ENCODE results near the gene CCBE1.
"Not testable (repeated sequence)": the region's sequence is repeated elsewhere in the genome, so short reads cannot be mapped to it uniquely, and the experiment has no call there.

CCBE1 gene

DNA sequence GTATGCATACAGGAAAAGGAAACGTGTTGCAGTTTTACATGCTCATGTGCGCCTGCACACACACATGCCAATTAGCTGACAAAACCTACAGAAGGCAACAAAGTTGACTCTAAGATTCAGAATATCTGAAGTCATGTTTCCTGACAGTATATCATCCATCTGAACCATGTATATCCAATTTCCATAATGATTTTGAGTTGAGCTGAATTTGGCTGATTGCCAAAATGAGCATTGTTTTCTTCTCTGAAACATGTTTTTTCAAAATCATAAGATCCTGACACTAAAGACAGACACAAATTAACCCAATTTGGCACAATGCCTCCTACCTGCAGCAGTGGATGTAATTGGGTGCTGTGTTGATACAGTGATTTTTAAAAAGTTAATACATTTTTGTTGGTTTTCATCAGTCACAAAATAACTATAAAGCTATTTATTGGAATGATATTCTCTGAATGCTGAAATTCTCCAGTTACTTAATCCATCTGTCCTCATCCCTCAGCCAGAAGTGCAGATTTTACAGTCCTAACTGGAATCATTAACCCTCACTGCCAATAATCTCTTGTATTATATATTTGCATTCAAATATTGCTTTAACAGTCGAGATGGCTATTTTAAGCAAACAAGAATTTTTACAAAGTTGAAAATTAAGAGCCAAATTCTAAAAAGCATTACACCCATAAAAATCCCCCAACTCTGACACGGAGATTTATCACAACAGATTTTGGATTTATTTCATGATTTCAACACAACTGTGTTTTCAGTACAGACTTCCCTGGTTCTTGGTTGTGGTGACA lies 176.5 kb downstream of the CCBE1 start:
- DNase-seq: no peak

DNA sequence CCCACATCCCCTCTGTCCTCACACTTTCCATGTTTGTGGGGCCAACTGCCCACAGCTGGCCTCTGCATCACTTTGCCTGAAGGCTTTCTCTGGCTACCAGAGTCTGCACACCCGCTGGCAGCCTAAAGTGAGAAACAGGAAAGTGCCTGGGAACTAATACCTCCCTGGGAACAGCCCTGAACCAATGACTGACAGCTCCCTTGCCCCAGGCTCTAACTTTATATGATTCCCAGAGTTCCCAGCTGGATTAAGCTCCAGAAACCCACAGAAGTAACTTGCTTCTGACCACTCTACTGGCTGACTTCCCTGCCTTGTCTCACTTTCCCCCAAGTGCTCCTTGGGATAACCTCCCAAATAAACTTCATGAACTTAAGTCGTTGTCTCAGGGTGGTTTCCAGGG lies 178.5 kb downstream of the CCBE1 start:
- DNase-seq: no peak

DNA sequence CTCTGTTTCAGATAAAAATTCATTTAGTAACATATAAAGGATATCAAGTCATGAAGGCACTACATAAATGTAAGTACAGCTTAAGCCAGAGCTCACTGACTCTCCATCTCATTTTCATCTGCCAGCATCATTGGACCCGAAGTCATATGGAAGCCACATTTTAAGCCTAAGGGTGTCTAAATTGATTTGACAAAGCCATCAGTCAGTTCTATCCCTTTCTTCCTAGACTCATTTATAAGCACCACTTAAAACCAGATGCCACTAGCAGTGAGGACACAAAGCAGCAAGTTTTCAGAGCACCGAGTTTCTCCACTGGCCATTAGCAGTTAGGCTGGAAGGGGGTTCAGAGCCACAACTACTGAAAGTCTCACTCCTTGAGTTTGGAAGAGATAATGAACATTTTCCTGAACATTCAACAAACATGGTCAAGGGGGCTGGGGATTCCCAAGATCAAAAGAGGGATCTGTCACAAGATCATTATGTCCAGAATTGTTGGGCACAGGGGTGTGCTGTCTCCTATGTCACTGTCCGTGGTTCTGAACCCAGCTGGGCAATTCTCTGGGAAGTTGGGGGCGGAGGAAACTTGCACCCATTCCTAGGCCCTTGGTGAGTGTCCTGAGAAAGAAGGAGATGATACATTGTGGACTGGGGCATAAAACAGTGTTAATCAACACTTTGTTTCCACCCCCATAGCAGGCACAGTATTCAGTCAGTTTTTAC lies 179.6 kb downstream of the CCBE1 start:
- no peak for DNase-seq

DNA sequence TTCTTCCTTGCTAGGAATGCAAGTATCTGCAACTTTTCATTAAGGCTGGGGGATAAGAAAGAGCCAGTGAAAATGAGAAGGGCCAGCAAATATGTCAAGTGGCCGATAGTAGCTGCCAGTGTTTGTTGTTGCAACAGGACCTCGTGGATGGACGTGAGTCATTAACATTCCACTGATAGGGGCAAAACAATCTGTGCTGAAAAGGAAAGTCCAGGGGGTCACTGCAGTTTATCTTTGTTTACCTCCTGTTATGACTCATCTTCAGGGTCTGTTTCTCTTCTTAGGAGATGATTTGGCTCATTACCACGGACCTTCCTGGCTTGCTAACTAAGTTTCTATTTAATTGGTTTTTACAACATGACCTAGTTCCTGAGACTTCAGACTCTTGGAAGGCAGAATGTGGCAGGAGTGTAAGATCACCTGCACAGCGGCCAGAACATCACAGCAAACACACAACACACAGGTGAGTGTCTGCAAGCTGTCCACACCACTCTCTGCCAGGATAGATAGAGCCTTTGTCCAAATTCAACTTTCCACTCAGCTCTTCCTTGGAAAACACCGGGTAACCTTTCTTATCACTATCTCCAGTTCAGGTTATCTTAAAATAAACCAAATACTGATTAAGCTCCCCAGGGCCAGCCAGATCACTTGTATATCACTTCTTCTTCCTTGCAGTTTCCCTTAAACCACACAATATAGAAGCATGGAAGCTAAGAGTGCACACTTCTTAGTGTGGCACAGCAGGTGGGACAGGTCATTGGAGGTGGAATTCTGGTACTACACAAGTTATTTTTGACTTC lies 180.7 kb downstream of the CCBE1 start:
- no peak for DNase-seq

DNA sequence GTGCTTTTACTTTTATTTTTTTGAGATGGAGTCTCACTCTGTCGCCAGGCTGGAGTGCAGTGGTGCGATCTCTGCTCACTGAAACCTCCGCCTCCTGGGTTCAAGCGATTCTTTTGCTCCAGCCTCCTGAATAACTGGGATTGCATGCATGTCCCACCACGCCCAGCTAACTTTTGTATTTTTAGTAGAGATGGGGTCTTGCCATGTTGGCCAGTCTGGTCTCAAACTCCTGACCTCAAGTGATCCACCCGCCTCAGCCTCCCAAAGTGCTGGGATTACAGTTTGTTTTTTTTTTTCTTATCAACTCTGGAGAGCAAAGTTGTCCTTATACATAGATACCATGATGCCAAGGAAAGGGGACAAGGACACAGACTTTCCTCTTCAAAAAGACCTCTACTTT lies 181.3 kb downstream of the CCBE1 start:
- not testable (repeated sequence) for DNase-seq

DNA sequence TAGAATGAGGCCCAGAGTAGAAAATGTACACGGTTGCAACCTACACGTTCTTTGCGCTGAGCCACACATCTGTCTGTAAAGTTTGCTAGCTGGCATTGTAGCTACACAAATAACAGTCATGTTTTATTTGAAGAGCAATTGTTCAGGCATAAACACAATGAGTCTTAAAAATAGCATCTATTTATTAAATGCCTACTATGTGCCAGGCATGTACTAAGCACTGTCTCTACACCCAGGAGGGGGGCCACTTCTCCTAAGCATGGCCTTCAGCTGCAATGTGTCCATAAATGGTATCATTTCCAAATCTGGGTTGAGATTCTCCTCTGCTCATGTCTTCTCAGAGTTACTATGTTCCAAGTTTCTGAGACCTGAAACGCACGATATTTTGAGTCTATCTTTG lies 182.1 kb downstream of the CCBE1 start:
- DNase-seq: no peak

DNA sequence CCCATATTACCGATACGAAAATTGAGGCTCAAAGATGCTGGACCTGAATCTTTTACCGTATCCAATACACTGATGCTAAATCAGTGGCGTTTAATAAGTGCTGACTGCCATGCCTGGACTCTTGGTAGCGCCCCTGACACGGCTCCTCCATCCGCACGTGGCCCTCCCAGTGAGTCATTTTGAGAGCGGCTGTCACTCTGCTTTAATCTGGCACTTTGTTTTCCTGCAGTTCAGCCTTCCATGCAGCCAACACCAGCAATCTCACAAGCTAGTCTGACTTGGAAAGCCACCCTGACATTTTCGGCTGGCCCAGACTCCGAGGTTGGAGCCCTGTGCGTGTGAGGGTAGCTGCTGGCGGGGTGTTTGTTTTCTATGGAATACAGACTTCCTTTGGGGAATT lies 183.0 kb downstream of the CCBE1 start:
- no peak for DNase-seq

DNA sequence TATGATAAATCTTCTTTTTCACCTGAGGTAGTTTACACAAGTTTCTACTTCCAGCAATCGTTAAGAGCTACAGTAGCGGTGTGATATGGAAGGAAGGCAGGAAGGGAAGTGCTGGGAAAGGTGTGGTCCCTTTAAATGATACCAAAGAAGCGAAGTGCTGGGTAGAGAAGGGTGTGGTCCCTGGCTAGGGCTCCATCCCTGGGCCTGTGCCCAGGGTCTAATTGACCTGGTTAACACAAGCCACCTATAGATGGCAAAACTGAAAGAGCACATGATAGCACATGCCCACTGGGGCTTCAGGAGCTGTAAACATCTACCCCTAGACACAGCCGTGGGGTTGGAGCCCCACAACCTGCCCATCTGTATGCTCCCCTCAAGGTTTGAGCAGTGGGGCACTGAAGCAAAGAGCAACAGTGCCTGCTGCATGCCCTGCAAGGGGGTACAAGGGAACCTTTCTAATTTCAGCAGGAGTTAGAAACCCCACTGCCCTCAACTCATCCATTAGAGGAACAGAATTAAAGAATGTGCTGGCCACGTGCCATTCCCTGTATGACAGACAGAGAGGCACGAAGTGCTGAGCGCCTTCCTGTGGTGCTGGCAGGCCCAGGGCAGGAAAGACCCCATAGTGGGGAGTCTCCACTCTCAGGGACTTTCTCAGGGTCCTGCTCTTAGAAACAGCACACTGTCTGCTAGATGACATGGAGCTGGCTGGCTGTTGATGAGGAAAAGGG lies 185.0 kb downstream of the CCBE1 start:
- DNase-seq: no peak

DNA sequence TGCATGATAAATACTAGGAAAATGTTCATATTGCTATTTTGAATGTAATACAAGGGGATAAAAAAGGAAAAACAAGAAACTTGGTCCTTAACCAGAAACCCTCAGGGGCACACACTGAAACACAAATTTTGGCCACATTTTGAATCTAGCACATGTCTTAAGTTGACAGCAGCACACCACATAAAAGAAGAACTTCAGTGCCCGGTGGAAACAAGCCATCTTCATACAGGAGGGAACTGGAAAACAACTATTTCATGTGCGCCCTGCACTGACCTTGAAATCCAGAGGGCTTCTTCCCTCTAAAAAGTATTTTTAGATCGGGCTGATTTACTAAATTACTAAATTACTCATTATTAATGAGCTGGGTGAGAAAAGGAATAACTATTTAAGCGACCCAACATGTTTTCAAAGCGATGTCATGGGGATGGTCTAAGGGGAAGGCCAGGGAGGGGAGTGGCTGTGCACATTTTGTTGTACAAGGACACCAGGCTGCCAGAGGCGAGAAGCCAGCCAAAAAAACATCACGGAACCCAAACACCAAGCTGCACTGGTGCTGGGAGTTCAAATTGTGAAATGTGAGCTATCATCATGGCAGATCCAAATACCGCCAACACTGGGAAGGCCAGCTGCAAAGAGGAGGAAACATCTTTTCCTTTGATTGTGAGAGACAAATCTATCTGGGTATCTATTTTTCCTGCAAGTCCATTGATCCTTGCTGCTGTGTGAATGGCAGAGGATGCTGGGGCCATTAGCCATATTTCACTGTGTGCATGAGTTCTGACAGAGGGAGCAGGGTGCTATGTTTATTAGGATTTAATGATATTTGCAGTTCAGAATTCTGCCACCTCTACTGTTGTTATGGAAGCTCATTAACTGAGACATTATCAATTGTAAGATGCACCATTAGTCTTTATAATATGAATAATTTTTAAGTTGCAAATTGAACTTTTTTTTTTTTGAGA lies 187.5 kb downstream of the CCBE1 start:
- DNase-seq: no peak

DNA sequence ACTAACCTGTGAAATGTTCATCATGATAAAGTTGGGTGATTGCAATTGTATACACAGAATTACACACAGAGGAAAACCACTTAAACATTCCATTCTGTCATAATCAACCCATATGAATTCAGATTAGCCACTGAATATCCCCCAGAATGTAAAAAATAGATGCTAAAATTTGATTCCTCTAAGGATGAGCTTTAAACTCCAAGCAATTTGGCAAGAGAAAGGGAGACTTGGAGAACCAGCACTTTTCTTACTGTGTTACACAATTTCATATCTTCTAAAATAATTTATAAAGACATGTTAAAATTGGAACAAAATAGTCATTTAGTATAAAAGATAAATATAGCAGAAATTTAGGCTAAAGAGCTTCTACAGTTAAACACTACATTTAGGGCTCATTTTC lies 191.9 kb downstream of the CCBE1 start:
- no peak for DNase-seq

DNA sequence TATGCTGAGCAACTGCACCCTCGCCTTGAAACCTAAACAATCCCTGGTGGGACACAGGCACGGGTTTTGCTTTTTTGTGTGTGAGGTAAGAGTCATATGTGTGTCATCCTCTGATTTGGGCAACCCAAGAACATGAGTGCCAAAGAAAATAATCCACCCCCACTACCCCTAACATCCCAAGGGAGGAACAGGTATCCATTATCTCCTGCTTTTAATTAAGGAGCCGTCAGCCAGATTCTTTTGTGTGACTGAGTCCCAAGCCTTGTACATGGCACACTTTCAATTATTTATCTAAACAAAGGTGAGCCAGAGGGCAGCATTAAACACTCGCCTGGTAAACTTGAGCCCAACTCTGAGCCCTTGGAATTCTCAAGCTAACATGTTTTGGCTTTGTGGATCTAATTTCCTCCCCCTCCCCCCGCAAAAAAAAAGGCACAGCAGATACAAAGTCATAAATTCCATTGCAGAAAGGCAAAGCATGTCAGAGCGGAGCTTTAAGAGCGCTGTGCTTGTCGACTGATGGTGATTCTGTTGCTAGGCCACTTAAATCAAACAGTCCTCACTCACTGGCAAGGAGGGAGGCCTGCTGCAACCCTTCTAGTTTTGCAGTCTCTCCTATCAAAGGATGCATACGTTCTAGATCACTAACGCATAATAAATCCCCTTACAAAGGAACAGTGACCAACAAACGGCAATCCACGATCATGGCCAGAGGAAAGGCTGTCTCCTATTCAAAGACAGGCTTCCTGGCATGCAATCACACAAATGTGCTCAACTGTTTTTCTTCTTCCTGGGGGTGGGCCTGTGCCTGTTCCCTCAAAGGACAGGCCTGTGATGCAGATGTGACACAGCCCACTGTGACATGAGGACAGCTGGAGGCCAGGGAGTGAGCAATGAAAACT lies 194.7 kb downstream of the CCBE1 start:
- no peak for DNase-seq

DNA sequence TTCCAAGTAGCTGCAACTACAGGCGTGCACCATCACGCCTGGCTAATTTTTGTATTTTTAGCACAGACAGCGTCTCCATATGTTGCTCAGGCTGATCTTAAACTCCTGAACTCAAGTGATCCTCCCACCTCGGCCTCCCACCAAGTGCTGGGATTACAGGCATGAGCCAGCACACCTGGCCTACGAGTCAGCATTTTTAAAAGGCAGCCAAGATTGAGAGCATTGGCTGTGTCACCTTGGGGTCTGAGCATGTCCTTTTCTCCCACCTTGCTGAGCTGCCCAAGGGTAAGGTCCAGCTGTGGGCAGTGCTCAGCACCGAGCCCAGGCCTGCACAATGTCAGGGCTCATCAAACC lies 195.3 kb downstream of the CCBE1 start:
- no peak for DNase-seq

DNA sequence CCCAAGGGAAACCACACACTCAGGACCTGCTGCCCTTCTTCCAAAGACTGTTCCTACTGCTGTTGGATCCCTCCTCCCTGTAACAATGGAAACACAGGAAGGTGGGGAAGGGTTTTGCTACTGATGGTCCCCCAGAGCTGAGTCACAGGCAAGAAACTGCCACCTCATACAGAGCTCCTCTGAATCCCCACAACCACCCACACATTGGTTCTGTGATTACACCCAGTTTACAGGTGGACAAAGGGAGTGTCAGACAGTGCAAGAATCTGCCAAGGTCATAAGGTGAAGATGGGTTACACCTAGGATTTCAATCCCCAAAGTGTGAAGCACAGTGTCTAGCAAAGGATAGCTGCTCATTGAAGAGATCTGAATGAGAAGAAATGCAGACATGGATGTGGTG lies 196.5 kb downstream of the CCBE1 start:
- no peak for DNase-seq

DNA sequence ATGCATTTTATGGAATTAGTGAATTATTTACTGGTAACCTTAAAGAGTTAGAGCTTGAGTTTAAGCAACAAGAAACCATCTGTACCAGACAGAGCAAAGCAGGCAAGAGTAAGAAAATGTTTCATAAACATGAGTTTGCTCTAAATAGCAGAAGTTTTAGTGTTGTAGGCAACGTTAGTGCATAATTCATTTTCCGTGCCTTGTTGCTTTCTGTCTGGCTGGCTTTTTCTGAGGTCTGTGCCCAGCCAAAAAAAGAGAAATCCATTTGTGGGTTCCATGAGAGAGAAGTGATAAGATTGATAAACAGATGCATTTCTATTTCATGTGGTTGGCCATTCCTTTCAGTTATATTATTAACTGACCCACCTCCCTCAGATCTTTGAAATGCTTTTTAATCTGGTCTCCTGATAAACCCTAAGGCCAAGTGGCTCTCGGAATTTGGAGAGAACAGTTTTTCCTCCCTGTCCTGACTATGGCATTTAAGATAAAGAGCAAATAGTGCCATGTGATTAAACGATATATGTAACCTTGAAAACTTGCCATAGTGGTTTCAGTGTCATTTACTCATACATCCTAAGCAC lies 198.6 kb downstream of the CCBE1 start:
- DNase-seq: no peak

DNA sequence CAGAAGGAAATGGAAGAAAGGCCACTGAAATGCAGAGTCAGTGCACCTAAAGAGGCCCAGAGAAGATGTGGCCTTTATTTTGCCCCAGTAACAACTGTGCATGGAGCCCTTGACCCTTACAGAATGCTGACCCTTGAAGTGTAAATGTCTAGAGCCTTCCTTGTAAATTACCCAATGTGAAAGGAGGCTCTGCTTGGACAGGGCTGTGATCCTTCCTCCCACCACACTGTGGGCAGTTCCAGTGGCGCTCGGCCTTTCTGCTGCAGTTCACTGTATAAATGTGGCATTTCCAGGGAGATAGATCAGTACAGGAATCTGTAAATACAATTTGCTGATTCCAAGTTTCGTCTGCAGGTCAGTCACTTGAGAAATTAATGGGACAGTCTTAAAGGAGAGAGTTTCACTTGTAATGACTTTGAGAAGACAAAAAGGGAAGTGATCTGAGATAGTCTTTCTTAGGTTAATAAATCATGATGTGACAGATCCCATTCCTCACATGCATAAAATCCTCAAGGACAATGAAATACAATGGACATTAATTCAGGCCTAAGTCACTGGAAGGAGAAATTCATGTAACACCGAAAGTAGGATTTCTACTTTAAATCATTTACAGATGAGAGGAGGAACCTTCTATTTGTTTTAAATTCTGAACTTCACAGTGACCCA lies 204.3 kb downstream of the CCBE1 start:
- DNase-seq: no peak

DNA sequence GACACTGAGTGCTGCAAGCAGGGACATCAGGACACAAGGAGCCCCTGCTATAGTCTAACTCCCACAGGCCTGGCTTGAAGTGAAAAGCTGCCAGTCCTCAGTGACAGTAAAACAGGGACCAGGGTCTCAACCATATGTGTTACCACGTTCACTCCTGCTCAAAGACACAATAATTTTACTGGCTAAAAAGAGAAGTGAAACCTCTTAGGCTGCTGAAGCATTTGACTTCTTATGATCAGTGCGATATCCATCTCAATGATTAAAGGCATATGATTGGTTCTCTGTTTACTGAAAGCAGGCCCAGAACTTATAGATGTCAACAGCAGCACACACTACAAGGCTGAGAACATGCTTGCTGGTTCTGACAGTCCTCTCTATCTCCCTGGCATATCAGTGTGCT lies 208.3 kb downstream of the CCBE1 start:
- no peak for DNase-seq

DNA sequence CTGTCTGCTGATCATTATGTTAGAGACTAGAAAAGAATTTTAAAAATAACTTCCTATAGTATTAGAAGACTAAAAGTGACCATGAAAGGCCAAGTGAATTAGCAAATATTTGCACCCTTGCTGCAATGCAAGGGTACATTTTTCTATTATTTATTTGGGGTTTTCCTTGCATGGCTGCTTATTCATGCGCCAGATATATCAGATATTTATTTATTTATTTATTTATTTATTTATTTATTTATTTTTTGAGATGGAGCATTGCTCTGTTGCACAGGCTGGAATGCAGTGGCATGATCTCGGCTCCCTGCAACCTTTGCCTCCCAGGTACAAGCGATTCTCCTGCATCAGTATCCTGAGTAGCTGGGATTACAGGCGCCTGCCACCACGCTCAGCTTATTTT lies 211.8 kb downstream of the CCBE1 start:
- DNase-seq: no peak

DNA sequence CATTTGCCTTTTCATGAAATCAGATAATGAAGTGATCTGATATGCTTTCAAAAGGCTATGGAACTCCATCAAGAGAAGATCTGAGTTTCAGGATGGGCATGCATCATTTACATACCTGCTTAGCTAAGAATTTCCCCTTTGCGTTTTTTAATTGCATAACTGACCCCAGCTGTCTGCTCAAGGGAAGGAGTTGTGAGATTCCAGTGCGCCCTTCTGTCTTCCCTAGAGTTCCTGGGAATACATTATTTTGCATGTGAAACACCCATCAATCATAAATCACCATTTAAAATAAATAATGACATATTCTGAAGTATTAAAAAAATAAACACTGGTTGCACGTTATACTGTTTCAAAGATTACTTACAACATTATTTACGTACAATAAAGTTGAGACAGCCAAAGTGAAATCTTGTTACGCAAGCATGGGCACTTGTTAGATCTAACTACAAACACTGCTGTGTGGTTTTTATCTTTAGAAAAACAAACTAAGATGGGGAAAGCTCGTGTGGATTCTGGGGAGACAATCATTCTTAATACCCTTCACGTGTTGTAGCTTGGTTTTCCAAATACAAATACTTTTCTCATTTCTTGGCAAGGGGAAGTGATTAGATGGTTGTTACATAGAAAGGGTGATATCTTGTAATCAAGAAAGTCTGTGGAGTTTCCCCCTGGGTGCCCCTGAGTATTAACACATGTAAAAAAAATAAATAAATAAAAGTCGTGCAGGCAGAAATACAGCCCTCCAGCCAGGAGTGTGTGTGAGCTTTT lies 212.5 kb downstream of the CCBE1 start:
- DNase-seq: no peak

DNA sequence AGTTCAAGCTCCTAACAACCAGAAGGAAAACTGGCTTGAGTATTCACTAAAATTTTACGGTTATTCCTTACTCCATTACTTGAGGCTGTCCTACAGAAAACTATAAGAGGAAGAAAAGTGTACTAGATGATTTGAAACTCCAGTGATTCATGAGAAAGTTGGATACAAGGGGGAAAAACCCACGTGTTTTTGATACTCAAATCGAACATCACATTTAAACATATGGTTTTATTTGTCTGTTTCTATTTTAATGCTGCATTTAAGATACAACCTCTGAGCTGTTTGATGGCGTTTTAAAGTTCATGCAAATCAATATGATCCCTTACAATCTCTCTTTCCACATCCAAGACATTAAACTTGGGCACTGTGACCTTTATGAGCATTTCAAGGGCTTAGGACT lies 213.1 kb downstream of the CCBE1 start:
- no peak for DNase-seq
